DMS53 treated with DMSO at 0.1 percent for 48 hours (cell line): ENCODE results near the gene TFDP3.

Experiments
- DNase-seq: peaks from one replicate; lab custom pipeline; 2025; ENCODE audit not compliant: unreplicated experiment; lab: John Stamatoyannopoulos, UW

The TFDP3 gene, protein sequence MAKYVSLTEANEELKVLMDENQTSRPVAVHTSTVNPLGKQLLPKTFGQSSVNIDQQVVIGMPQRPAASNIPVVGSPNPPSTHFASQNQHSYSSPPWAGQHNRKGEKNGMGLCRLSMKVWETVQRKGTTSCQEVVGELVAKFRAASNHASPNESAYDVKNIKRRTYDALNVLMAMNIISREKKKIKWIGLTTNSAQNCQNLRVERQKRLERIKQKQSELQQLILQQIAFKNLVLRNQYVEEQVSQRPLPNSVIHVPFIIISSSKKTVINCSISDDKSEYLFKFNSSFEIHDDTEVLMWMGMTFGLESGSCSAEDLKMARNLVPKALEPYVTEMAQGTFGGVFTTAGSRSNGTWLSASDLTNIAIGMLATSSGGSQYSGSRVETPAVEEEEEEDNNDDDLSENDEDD

DNA sequence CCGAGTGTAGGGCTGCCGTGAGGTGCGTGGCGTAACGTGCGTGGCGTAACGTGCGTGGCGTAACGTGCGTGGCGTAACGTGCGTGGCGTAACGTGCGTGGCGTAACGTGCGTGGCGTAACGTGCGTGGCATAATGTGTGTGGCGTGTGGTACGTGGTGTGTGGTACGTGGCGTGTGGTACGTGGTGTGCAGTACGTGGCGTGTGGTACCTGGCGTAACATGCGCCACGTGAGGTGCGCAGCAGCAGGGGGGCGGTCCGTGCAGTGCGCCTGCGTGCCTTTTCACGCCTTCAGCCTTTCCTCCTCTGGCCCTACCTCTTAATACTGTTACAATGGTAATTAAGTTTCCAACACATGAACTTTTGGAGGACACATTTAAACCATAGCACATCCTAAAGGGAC is at the start of gene TFDP3:
Gene TFDP3, minus strand, starts transcription at position 26 of the 400 bp plus-strand sequence. CDS start 95 bp downstream, outside the sequence.
- no peak for DNase-seq

GRCh38 chrX:133267621-133268020 is 49.5 kb upstream of the TFDP3 start:
- no peak for DNase-seq

- no peak for DNase-seq
Measured at GRCh38 chrX:133265331-133265730, 47.2 kb upstream of the TFDP3 start.

DNA sequence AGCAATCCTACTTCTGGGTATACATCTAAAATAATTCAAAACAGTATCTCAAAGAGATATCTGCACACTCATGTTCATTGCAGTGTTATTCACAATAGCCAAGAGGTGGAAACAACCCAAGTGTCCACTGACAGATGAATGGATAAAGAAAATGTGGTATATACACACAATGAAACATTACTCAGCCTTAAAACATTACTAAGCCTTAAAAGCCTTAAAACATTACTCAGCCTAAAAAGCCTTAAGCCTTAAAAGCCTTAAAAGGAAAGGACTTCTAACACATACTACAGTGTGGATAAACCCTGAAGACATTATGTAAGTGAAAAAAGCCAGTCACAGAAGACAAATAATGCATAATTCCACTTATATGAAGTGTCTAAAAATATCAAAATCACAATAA is 40.3 kb upstream of the TFDP3 start:
- no peak for DNase-seq

GRCh38 chrX:133254666-133255065 is 36.5 kb upstream of the TFDP3 start:
- DNase-seq: peak; percentile 82

DNA sequence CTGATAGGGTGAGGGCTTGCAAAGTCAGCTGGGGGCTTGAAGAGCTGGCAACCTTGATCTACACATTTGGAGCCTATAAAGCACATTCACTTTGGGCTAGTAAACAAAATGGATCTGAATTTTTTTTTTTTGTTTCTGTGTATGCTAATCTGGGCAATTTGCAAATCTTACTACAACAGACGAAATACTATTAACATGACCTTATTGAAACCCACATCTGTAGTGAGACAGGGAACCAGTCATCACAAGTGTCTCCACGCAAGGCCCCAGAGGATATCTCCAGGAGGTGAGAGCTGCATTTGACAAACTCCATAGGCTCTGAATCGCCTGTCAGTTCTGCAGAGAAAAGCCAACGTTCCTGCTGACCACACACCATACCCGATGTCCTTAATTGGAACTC is 33.0 kb upstream of the TFDP3 start:
- no peak for DNase-seq

- no peak for DNase-seq
Measured at GRCh38 chrX:133250184-133251100, 32.3 kb upstream of the TFDP3 start.

DNA sequence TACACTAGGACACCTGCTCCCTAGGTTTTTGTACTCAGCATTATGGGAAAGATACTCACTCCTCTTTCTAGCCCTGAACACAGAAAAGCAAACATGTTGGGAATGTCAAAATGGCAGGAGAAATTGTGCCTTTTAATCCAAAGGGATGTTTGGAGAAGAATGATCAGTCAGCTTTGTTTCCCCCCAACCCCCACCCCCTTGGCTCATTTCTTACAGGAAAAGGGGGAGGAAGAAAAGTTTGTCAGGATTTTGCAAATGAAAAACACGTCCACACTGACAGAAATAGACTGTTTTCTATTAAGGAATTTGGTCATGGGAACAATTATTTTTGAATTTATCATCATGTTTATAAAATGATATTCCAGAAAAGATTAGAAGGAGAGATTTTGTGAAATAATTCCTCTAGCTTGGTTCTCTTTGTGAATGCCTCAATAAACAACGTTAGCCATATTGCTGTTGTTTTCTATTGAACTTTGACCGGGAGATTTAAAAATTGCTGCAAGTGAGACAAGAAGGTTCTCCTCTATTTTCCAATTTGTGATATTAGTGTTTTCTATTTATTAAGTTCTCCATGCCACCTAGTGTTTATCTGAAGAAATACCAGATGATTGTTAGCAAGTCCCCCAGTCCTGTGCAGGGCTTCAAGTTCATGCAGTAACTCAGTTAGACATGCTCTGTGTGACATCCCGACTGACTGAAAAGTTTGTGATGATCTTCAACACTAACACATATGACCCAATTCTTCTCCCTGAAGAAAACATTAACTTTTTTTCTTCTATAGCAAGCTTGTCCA is 31.3 kb upstream of the TFDP3 start:
- DNase-seq: peak; percentile 3

DNA sequence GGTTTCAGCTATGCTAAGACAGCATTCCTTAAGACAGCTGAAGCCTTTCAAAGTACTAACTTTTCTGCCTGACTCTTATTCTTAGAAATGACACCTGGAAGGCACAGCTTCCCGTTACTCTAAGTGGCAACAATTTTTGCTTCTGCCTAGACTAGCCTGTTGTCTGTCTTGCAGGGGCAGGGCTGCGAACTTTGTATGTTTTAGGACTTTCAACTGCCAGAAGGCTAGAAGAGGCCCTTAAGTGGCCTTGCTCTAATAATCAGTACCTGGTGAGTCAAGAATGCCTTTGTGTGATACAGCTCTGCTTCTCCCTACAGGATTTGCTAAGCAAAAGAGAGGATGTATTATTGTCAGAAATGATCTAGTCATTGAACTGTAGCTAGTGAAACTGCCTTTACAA is 30.0 kb upstream of the TFDP3 start:
- no peak for DNase-seq

- DNase-seq: no peak
Measured at GRCh38 chrX:133246921-133247320, 28.8 kb upstream of the TFDP3 start.

- no peak for DNase-seq
Measured at GRCh38 chrX:133235830-133236229, 17.7 kb upstream of the TFDP3 start.

DNA sequence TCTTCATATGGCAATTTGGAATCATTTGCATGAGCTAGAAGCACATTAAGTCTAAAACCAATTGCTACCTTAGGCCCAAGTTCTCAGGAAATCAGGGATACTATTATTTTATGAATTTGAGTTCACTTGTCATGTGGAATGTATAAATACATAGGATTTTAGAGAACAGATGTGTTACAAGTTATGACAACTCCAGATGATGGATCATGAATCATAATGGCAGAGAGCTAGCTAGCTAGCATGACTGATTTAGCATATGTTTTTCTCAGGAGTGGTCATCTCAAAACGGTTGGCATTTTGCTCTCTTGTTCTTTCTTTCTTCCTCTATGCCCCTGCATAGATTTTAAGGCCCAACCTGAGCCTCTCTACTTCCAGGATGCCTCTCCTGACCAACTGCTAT is 14.2 kb upstream of the TFDP3 start:
- no peak for DNase-seq

- DNase-seq: peak; percentile 91
Measured at GRCh38 chrX:133229361-133229760, 11.2 kb upstream of the TFDP3 start.

DNA sequence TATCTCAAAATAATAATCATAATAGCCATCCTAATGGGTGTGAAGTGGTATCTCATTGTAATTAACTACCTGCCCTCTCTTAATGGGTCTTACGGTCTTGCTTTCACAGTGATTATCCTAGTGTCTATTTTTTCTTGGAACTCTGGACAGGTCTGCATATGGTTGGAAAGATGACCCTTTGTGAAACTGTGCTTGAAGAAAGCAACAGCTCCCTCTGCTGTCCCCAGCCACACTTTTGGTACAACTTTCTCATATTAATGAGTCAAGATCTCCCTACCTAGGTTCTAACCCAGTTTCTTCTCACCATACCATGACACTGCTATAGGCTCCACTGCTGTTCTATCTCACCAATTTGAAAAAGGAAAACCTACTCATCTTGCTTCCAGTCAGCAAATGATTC is 2.4 kb downstream of the TFDP3 start:
- DNase-seq: peak; percentile 23

- no peak for DNase-seq
Measured at GRCh38 chrX:133215017-133215416, 3.1 kb downstream of the TFDP3 start.

DNA sequence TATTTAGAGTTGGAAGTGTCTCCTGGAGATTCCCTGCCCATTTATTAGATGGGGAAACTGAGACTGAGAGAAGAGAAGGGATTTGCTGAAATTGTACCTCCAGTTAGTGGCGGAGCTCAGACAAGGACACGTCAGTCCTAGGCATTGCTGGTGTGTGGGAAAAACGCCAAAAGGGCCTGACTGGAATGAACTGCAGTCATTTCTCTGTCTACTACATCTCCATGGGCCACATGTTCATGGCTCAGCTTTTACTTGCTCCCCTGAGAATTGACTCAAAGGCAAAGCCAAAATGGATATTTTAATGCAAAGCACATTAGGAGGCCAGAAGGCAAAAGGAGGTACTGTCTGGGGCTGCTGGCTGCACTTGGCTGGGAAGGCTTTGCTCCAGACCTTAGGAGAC is 3.9 kb downstream of the TFDP3 start:
- no peak for DNase-seq

GRCh38 chrX:133213117-133213516 is 5.0 kb downstream of the TFDP3 start:
- DNase-seq: no peak

DNA sequence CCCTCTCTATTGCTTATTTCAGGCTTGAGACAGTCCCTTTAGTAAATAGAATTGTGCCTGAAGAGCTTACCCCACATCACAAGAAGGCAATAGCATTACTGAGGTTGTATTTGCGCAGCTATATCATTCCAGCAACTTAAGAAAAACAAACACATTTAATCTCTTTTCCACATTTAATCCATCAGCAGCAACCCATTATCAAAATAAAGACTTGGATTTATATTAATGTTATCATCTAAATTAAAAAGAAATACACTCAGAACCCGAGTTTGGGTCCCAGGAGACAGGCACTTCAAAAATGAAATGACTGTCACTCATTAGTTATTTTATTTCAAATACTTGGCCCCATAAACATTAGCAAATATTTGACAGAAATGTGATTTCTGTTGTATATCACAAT is 10.4 kb downstream of the TFDP3 start:
- no peak for DNase-seq

DNA sequence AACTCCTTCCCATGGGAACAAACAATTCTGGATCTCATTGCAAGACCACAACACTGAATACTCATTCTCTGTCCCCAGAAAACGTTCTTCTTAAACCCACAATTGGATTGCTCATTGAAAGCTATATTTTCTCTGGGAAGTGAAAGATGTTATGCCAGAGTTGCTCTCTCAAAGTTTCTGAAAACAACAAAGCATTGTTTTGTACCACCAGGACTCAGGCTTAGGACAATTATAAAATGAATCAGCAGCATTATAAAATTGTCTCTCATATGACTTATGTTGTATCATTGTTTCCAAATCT is 26.5 kb downstream of the TFDP3 start:
- DNase-seq: no peak

- DNase-seq: no peak
Measured at GRCh38 chrX:133190877-133191738, 27.0 kb downstream of the TFDP3 start.

GRCh38 chrX:133189195-133189594 is 29.0 kb downstream of the TFDP3 start:
- no peak for DNase-seq
